HG02970 (cell line): ENCODE measurements around the gene PTAFR.
"Not testable (repeated sequence)": the region's sequence is repeated elsewhere in the genome, so short reads cannot be mapped to it uniquely, and the experiment has no call there.

ENCODE experiments used
- ATAC-seq: cut with Tn5 transposase; IDR thresholded peaks from one replicate; pipeline ENCODE4 v1.9.1; 2021; ENCODE audit warnings: mild to moderate bottlenecking, moderate library complexity, moderate number of reproducible peaks; ENCODE audit not compliant: unreplicated experiment, low FRiP score

Gene PTAFR

DNA sequence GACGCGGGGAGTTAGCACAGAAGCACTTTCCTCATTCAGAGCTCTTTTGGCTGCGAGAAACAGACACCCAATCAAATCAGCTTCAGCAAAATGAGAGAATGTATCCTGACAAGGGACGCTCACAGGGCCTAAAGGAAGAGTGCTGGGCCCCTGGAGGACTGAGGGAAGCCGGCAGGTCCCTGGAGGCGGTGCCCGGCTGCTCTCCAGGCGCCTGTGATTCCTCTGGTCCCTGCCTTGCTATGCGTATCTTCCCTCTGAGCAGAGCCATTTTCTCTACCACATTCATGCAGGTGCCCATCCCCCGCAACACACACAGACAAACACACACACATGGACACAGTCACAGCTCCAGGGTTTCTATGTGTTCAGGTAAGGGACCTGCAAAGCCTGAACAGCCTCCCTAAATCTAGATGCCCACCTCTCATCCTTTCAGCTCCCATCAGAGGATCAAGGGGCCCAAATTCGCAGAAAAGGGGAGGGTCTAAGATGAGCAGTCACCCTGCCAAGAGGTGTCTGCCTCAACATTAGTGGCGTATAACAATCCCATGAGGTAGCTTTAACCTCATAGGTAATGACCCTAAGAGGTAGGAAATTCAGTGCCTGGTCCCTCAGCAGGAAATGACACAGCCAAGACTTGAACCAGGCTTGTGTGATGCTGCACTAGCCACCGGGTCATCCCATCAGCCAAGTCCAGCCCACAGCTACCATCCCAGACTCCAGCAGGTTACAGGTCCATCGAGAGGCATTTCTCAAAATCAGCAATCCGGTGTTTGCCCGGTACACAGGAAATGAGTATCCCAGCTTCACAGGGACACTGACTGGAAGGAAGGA is 29.0 kb downstream of the PTAFR start:
- ATAC-seq = no peak

DNA sequence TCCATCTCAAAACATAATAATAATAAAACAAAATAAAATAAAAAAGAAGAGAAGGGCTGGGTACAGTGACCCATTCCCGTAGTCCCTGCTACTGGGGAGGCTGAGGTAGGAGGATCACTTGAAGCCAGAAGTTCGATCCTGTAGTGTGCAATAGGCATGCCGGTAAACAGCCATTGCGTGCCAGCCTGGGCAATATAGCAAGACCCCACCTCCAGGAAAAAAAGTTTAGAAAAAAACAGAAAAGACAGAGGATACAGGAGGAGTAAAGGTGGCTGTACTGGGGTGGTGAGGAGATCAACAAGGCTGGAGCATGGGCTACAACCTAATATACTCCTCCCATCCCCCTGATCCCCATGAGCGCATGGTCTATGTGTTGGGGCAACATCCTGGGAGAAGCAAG is 30.8 kb downstream of the PTAFR start:
- no peak for ATAC-seq

DNA sequence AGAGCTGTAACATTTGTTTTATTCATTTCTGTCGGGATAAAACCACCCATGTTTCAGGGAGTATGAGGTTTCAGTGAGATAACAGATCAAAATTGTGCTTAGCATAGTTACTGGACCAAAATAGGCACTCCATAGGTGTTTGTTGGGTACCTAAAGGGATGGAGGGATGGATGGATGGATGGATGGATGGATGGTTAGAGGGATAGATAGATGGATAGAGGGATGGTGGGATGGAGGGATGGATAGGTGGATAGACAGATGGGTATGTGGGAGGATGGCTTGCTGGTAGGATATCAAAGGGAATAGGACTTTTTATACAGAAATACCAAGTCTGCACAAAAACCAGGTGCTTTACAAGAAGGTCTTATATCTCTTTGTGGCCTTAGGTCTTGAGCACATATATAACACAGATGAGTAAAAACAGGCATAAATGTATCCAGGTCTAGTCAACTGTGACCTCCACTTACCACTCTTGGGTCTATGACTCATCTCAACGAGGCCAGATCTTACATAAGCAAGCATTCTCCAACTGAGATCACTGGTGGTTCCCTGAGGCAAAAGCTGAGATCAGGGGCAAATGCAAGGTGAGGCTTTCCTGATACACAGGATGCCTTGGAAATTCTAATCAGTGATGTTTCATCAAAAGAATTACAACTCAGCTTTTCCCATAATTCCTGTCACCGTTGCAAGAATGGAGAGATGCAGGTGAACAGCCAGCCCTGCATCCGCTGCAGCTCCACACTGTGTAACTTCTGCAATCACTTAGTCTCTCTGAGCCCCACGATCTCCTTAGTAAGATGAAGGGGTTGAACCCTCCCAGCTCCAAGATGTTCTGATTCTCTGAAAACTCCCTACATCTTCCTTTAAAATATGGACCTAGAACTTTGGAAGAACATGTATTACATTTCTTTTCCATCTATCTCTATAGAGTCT is 32.0 kb downstream of the PTAFR start:
- peak; percentile 67 for ATAC-seq

DNA sequence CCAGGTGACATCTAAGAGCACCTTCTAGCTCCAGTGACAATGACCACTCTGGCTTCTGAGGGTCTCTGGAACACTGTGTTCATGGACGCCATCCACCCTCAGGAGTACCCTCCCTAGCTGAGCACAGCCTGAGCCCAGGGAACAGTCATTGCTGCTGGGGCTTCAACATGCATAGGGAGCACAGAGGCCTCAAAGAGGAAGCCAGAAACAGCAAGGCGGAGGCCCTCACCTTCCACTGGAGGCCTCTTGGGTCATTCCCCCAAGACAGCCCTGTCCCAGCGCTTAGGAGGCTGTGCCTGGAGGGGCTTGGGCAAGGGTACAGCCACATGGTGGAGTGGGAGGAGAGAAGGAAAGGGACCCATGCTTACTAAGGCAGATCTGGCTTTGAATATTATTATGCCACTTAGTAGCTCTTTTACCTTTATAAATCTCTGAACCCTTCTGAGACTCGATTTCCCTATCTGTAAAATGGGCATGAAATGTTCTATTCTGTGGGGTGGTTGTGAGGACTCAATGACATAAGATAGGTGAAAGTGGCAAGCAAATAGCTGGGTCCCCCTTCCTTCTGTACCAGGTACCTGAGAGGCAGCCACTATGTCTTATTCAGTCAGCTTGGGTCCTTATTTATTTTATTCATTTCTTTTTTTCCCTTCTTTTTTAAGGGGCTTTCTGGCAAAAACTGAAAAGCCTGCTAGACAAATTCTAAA is 32.8 kb downstream of the PTAFR start:
- ATAC-seq = no peak

DNA sequence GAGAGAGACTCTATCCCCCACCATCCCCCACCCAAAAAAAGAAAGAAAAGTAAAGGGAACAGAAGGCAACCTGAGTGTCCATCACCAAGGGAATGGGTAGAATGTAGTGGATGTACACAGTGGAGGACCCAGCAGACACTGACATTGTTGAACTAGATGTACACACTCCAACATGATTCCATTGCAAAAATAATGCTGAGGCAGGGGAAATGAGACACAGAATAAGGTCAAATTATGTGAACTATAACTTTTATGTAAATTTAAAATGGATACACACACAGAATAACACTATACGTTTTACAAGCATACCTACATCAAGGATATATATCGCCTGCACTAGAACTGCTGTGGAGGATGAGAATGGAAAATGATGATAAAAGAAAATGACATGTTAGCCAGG is 34.8 kb downstream of the PTAFR start:
- no peak for ATAC-seq

DNA sequence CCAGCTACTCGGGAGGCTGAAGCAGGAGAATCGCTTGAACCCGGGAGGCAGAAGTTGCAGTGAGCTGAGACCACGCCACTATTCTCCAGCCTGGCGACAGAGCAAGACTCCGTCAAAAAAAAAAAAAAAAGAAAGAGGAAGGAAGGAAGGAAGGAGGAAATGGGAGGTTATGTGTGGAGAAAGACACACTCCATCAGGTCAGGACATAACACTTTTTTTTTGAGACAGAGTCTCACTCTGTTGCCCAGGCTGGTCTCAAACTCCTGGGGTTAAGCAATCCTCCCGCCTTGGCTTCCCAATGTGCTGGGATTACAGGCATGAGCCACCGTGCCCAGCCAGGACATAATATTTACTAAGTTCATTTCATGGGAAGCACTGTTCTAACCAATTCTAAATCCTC is 36.6 kb downstream of the PTAFR start:
- not testable (repeated sequence) for ATAC-seq

DNA sequence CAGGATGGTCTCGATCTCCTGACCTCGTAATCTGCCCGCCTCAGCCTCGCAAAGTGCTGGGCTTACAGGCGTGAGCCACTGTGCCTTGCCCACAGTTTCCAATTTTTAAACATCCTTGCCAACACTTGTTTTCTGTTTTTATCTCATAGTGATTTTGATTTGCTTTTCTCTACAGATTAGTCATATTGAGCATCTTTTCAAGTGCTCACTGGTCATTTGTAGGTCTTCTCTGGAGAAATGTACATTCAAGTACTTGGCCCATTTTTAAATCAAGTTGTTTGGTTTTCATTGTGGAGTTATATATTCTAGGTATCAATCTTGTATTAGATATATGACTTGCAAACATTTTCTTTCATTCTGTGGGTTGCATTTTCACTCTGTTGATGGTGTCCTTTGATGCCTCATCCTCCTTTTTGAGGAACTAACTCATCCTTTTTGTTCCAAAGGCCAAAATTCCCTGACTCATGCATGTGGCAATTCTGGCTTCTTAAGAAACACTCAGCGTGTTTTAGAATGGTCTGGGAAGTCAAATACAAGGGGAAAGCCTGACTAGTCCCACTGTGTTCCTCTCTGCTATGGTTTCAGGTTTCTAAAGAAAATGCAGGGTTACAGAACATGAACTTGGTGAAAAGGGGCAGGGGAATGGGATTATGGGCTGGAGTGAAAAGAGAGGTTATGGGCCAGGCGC is 37.3 kb downstream of the PTAFR start:
- ATAC-seq = no peak

DNA sequence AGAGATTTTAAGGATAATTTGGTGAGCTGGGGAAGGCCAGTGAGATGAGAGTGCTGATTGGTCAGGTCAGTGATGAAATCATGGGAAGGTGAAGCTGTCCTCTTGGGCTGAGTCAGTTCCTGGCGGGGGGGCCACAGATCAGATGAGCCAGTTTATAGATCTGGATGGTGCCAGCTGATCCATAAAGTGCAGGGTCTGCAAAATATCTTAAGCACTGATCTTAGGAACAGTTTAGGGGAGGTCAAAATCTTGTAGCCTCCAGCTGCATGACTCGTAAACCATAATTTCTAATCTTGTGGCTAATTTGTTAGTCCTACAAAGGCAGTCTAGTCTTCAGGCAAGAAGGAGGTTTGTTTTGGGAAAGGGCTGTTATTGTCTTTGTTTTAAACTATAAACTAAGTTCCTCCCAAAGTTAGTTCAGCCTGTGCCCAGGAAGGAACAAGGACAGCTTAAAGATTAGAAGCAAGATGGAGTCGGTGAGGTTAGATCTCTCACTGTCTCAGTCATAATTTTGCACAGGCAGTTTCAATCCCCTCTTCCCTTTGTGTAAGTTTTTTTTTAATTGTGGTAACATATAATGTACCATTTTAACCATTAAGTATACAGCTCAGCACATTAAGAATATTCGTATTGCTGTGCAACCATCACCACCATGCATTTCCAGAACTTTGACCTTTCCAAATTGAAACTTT is 39.4 kb downstream of the PTAFR start:
- no peak for ATAC-seq

DNA sequence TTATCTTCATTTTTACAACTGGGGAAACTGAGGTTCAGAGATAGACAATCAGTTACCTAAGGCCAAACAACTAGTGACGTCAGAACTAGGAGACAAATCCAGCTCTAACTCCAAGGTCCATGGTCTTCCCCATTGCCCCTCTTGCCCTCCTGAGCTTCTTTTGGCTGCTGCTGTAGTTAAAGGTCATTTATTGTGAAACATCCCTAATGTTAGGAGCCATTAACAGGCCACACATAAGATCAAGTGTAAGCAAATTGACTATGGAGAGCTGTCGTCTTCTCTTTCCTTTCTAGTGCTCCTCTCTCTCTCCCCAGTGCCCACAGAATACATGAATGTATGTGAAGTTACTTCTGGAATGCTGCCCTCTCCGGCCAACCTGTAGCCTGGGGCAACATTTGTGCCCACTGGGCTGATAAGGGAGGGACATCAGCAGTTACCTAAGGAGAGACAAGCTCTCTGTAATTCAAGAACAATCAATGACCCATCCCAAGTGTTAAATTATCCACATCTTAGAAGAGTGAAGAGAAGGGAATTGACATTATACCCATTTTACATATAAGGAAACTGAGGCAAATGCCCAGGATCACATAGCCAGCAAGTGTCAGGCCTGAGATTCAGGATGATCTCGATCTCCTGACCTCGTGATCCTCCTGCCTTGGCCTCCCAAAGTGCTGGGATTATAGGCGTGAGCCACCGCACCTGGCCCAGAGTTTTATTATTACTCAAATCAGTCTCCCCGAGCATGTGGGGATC is 40.1 kb downstream of the PTAFR start:
- ATAC-seq = no peak

DNA sequence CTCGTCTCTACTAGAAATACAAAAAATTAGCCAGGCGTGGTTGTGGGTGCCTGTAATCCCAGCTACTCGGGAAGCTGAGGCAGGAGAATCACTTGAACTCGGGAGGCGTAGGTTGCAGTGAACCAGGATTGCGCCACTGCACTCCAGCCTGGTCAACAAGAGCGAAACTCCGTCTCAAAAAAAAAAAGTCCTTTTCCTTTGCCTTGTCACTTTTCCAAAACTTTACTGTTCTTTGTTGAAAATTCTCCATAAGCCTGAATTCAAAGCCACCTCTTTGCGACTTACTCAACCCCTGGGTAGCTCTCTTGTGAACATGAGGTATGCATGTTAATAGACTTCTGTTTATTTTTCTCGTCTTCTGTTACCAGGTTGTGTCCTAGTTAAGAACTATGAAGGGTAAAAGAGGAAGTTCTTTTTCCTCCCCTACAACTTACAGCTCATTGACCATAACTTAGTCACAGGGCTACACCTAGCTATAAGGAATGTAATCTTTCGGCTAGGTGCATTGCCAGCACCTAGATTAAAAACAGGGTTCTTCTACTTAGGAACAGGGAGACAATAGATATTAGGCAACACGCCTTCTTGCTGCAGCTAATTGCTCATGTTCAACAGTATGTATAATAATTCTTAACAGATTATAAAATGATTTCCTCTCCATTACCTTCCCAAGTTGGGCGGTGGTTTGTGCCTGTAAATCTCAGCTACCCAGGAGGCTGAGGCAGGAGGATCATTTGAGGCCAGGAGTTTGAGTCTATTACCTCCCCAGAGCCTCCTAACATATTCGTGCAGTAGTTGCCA is 40.9 kb downstream of the PTAFR start:
- ATAC-seq = no peak

DNA sequence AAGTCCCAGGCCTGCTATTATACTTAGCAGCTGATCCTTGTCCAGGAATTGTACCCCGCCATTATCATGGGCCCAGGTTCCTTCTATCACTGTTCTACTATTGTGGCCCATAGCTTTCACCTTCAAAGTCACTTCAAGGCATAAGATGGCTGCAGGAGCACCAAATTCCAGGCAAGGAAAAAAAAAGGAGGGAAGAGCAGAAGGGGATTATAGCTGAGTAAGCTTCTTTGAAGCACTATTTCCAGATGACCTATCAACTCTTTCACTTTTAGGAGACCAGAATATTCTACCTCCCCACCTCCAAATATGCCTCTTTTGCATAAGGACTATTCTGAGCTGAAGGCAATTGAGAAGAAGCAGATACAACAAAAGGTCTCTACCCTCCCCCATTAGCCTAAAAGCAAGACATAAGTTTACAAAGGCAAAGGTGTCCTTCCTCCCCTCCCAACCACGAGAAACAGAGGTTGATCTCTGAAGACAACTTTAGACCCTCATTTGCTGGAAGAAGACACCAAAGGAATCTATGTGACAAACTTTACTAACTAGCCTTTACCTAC is 41.8 kb downstream of the PTAFR start:
- ATAC-seq = no peak

DNA sequence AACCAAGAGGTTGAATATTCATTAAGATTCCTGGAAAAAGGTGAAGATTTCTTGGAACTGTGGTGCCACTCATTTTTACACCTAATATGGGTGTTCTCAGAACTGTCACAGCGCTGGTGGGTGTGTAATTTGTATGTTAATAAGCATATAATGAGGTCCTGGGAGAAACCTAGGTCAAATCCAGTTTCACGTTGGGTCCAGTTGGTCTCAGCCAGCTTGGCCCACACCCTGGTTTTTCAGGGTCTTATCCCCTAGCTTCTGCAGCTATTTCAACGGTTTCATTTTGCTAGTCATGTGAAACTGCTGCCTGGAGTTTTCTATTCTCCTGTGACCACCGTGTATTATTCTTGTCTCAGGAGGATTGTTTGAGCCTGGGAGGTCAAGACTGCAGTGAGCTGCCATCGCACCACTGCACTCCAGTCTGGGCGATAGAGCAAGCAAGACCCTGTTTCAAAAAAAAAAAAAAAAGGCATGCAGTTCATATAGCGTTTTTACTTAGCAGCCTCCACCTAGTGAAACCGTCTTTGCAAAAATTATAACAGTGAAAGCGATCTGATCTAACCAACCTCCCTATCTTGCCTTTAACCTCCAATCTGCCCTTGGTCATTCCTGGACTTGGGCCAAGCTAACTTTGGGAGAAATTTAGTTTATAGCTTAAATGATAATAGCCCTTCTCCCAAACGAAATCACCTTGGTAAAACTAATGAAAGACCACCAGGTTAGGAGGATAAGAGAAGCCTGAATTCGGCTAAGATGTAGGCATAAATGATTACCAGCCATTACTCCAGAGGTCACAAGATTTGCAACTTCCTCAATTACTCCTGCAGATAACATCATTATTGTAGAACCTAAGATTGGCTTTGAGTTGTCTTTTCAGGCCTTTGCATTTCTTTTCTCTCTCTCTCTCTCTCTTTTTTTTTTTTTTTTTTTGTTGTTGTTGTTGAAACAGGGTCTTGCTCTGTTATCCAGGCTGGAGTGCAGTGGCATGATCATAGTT is 44.0 kb downstream of the PTAFR start:
- no peak for ATAC-seq

DNA sequence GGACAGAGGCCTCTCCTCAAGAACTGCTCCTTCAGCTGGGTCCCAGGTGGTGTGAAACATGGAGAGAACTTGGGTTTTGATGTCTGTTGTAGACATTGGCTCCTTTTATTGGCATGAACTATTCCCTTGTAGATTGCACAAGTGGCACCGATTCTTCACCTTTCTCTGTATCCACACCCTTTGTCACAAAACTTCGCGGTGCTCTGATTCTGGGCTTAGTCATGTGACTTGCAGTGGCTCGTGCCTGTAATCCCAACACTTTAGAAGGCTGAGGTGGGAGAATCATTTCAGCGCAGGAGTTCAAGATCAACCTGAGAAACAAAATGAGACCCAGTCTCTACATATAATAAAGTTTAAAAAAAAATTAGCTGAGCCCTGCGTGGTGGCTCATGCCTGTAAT is 45.6 kb downstream of the PTAFR start:
- no peak for ATAC-seq

DNA sequence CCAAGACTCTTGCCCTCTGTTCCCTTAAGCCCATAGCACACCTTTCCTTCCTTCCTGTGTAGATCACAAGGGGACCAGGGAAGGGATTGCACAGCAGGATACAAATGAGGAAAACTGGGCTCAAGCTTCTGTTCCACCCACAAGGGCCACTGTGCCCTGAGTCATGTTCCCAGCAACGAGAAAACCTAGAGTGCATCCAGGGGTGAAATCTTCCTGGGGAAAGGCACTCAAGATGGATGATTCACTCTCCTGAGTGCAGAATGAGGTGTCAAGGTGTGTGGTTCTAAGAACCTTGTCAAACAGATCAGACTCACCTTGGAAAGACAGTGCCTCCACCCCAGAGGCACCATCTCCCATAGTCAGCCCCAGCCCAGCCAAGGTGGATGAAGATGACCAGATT is 47.3 kb downstream of the PTAFR start:
- ATAC-seq = no peak

DNA sequence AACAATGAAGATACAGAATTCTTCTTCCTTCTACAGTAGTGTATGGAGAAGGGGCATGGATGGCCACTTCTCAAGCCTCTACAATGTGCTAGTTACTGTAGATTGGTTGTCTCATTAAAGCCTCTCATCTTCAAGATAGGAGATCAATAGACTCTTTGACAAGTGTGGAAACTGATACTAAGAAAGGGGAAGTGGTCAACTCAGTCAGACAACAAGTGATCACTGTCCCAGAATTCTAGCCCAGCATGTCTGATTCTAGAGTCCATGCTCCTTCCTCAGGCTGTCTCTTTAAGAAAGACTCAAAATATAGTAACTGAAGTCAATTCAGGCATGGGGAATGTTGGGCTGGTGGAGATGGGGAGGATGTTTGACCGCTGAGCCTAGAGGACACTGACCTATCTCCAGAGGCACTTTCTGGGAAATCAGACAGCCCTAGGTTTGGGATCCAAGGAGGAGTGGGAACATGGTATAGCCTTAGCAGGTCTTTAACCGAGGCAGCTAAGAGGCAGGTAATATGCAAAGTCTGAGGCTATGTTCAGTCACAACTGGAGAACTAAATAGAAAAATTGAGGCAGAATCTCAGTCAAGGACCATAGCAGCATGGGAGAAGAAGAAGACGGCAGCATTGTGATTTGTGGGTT is 48.8 kb downstream of the PTAFR start:
- ATAC-seq = no peak

DNA sequence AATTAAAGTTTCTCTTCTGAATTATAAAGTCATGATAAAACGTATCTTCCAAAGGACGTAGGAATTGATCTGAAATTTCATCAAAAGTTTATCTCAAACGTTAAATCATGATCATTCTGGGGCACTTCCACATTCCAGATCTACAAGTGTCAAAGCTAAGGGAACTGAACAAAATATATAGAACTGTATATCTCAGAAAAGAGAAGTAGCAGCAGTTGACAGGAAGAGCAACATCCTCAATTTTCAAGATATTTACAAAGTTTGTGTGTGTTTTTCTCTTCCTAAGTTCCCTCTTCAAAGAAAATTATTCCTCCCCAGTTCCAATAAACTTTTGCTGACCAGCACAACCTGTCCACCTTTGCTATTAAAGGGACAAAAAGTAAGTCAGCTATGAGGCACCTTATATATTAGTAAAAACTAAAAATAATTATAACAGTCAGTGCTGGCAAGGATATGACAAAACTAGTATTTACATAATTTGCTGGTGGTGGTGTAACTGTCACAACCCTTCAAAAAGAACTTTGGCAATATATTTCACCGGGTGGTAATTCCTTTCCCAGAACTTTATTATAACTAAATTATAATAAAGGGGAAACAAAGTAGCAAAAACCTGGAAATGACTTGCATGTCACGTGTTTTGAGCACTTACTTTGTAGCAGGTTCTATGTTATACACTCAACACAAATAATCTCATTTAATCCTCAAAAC is 49.6 kb downstream of the PTAFR start:
- ATAC-seq = no peak
